ENCODE data around the gene SLC12A3.
A peak's percentile ranks its signal among the peaks of the same experiment; 100 is the strongest.

Gene SLC12A3

GRCh38 chr16:56895813-56896212 is 30.8 kb downstream of the SLC12A3 start:
- DNase-seq, result no peak

GRCh38 chr16:56896244-56896643 is 31.2 kb downstream of the SLC12A3 start:
- no peak for DNase-seq

- DNase-seq, result no peak
These were observed 32.2 kb downstream of the SLC12A3 start for GRCh38 chr16:56897026-56897799.

DNA sequence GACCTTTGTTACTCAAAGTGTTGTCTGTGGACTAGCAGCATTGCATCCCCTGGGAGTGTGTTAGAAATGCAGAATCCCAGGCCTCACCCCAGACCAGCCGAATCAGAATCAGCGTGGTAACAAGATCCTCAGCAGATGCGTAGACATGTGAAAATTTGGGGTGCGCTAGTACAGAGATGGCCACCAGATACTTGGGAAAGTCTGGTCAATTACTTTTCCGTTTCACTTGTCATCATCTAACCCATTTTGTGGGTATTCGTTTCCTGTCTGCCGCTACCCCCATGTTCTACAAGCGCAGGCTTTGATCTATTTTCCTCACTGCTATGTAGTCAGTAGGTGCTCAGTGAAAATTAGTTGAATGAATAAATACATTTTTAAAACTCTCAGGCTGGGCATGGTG is 33.8 kb downstream of the SLC12A3 start:
- DNase-seq, result no peak

DNA sequence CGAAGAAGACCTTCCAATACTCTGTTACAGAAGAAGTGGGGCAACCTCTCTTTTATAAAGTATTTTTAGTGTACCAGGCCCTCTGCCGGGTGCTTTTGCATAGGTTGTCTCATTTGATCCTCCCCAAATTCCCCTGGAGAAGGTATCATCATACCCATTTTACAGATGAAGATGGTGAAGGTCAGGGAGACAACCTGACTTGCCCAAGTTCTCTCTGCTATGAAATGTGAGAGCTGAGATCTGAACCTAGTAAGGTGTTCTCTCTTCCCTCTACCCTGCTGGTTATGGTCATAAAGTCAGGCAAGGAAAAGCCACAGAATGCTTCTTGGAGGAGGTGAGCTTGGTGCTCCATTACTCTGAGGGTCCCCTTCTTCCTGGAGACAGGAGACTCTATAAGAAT is 38.9 kb downstream of the SLC12A3 start:
- no peak for DNase-seq

- DNase-seq, result no peak
These were observed 42.4 kb downstream of the SLC12A3 start for GRCh38 chr16:56907401-56907800.

- DNase-seq, result no peak
These were observed 44.5 kb downstream of the SLC12A3 start for GRCh38 chr16:56909527-56909979.

DNA sequence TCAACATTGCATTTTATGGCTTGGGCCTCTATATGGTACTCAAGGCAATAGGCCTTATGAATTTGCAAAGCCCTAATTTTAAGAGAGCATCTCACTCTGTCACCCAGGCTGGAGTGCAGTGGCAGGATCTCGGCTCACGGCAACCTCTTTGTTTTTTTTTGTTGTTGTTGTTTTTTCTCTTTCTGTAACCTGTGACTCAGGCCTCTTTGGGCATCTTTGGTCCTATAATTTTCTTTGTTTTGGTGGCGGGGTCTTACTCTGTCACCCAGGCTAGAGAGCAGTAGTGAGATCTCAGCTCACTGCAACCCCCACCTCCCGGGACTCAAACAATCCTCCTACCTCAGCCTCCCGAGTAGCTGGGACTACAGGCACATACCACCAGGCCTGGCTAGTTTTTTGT is 45.1 kb downstream of the SLC12A3 start:
- DNase-seq, result no peak

DNA sequence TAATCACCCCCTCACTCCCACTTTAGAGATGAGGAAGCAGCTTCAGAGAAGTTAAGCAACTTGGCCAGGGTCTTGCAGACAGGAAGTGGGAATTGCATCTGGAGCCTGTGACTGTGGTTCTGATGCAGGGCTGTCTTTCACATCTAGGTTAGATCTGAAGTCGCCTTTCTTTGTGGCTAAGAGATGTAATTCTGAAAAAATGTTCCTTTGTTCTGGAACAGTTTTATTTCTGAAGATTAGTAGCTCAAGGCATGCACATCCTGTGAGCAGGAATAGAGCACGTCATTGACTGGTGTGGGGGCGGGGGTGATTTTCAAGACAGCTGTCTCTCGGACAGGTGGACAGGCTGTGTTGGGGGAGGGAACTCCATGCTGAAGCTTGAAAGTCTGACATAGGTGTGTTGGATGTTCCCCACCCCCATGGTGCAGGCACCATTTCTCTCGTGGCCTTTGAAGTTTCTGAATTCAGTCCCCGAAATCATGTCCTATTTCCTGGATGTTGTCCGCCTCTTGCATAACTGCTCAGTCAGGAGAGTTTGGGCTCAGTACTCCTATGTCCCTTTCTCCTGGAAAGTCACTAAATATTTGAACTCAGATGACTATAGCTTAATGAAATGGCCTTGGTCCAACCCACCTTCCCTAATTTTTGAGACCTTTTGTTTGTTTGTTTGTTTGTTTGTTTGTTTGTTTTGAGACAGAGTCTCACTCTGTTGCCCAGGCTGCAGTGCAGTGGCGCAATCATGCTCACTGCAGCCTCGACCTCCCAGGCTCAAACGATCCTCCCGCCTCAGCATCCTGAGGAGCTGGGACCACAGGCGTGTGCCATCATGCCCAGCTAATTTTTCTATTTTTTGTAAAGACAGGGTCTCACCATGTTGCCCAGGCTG is 45.9 kb downstream of the SLC12A3 start:
- peak; percentile 44 for DNase-seq

- no peak for DNase-seq
These were observed 47.0 kb downstream of the SLC12A3 start for GRCh38 chr16:56911771-56912571.

GRCh38 chr16:56912746-56913708 is 48.0 kb downstream of the SLC12A3 start:
- no peak for DNase-seq

DNA sequence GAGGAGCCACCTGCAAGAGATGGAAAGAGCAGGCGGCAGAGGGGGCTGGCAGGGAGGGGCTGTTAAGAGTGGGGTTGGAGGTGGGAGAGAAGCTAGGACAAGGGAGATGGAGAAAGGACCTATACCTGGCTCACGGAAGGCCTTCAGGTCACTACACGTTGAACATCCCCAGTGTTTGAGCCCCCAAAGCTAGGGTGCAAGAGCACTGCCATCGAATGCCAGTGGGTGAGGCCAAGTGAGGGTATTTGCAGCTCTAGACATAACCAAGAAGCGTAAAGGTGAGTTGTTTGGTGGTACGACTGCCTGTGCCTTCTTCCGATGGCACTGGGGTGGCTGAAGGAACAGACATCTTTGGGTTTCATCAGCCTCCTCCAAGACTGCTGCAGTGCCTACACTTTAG is 49.9 kb downstream of the SLC12A3 start:
- no peak for DNase-seq

DNA sequence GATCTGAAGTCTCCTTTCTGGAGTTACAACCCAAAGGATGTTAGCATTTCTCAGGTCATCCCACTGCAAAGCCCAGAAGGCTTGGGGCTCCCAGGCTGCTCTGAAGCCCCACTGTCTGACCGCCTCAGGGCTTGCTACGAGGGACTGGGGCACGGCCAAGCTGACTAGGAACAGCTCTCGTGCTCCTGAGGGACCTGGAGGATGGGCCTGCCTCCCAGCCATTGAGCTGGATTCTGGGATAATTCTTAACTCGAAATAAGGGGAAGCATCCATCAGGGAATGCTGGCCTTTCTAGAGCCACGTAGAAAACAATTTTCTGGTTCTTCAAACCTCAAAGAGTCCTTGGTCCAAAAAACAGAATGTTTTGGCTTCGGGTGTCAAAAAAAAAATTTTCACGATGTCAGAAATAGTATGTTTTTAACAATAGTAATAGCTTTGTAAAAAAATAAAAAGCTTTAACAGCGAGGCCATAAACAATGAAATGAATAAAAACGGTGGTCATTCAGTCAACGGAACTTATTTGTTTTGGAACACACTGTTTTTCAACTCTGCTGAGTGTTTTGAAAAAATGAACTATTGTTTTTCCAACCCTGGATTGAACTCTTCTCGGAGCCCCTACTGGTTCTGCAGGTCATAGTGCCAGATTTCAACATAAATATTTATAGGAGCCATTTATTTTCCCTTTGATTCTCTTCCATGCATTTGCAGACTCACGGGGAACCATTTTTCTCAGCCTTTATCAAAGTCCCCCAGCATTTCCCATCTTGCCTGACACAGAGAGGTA is 50.5 kb downstream of the SLC12A3 start:
- no peak for DNase-seq

- DNase-seq, result no peak
These were observed 51.8 kb downstream of the SLC12A3 start for GRCh38 chr16:56916571-56917403.

DNA sequence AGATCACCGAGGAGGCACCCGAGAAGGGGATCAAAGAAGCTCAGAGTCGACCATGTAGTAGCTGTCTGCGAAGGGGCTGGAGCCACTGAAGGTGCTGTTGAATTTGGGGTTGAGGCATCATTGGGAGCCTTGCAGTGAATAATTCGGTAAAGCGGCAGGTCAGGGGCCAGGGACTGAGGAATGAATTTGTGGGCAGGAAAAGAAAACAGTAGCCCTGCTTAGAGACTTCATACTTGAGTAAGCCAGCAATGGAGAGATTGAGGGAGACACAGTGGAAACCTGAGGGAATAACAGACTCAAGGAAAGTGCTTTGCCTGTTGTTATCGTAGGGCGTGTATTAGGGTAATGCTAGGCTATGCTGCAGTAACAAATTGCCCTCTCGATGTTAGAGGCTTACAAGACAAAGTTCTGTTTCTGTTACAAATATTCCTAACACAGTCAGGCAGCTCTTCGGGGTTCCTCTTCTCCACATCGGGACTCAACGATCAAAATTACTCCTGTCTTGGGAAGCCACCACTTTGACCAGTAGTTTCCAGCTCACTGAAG is 53.5 kb downstream of the SLC12A3 start:
- DNase-seq, result no peak

DNA sequence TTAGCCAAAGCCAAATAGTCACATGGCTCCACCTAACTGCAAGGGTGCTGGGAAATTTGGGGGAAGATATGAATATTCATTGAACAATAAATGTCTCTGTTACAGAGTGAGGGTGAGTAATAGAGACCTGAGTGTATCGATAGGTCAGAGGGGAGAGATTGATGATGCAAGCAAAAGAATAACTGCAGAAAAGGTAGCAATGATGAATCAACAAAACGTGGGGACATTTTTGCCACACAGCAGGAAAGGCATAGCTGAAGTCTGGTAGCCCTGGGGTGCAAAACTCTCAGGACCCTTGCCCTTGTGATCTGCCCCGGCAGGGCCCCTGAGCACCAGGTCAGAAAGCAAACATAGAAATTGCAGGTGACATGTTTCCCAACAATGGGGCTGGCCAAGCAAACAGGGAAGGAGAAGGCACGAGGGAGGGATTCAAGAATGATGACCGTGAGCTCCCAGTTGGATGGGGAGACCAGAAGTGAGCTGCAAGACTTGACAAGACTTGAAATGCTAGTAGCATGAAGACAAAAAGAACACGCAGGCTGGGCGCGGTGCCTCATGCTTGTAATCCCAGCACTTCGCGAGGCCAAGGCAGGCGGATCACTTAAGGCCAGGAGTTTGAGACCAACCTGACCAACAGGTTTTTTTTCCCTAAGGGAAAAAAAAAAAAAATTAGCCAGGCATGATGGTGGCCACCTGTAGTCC is 54.2 kb downstream of the SLC12A3 start:
- no peak for DNase-seq

DNA sequence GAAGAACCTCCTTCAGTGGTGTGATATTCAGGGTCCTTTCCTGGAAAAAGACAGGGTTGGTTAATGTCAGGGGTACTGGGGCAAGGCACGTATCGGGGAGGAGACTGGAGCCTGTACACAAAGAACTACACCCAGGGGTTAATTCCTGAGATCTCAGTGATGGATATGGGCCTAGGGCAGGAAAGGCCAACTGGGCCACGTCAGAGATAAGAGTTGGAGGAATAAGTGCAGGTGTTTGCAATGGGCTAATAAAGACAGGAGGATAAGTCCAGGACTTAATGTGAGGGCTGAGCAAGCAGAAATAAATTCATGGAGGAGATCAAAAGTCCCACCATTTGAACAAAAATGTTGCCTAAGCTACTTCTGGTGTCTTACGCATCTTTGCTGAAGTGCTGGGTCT is 56.6 kb downstream of the SLC12A3 start:
- DNase-seq, result no peak

DNA sequence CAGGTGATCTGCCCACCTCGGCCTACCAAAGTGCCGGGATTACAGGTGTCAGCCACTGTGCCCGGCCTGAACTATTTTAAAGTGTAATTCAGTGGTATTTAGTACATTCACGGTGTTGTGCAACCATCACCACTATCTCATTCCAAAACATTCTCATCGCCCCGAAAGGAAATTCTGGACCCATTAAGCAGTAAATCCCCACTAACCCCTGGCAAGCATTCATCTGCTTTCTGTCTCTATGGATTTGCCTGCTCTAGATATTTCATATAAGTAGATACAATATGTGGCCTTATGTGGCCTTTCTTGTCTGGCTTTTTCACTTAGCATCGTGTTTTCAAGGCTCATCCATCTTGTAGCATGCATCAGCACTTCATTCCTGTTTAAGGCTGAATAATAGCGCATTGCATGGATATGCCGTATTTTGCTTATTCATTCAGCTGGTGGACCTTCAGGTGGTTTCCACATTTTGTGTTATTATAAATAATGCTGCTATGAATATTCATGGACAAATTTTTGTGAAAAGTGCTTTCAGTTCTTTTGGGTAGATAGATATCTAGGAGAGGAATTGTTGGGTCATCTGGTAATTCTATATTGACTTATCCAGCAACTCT is 58.6 kb downstream of the SLC12A3 start:
- no peak for DNase-seq

DNA sequence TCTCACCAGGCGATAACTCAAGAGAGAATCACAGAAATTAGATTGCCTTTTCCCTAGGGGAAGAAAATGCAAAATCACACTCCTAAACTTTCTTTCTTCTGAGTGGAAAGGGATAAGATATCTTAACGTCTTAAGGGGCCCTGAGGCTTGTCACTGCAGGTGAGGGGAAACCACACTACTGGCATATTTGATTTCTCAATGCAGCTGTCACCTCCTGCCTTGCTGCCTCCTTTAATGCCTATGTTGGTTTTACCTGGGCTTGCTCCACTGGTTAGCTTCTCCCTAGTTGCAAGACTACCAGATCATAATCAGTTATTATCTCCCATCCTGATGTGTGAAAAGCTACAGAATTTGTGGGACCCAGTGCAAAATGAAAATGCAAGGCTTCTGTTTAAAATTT is 62.5 kb downstream of the SLC12A3 start:
- no peak for DNase-seq

All from hematopoietic multipotent progenitor cell treated with erythropoietin and hydrocortisone succinate and interleukin-3 and kit ligand, for 6 days (in vitro differentiated cells).